ENCODE measurements around the gene TSR3. TPM values are rescaled to one million over a fixed set of nuclear protein-coding genes. Genes with fewer than 3 reads are reported as not detected.

Gene TSR3
- total RNA-seq, 2 donors from 2014 or later = 39.6 to 74.4 TPM

DNA sequence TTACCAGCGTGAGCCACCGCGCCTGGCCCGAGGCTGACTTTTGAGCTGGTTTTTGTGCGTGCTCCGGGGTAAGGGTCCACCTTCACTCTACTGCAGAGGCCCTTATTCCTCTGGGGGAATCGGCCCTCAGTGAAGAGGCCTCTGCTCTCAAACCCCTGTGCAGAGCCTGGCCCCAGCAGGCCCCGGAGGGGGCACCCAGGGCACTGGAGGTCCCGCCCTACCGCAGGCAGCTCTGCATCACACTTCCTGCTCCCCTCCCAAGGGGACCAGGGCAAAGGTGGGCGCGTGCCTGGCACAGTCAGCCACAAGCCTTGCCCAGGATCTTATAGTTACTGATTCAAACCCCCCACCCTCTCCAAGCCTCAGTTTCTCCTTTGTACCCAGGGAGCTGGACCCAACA lies 45.9 kb downstream of the TSR3 start:
- Histone ChIP-seq H3K27ac (no peak overlapping the region), H3K4me1 (peaks cover 6% of the 10 kb centered on the region), H3K4me3 (no peak overlapping the region), H3K9me3 (no peaks in the 10 kb centered on the region), H3K9ac (ENCODE audit: low read depth in 2 of 2, low read length in 2 of 2) (no peak overlapping the region), H3K27me3 (no peaks in the 10 kb centered on the region), H3K36me3 (no peaks in the 10 kb centered on the region)
- no peak for TF ChIP-seq CTCF (IDR thresholded peaks at IDR 0.05)
- DNase-seq = no peak
- intact Hi-C loops (cut with DNase I) = no loop called here

- Histone ChIP-seq H3K9ac (ENCODE audit: low read depth in 2 of 2, low read length in 2 of 2) (peak overlapping the region in 1 of 2 donors; percentile 50), H3K4me3 (no peak overlapping the region), H3K36me3 (no peaks in the 10 kb centered on the region), H3K27ac (no peak overlapping the region), H3K9me3 (no peaks in the 10 kb centered on the region), H3K4me1 (peaks cover 9% of the 10 kb centered on the region), H3K27me3 (peaks cover 17% of the 10 kb centered on the region)
- no peak for DNase-seq
- intact Hi-C loops (cut with DNase I) = no loop called here
- no peak for TF ChIP-seq CTCF (IDR thresholded peaks at IDR 0.05)
These were observed 50.1 kb downstream of the TSR3 start for GRCh38 chr16:1301562-1301961.

GRCh38 chr16:1300664-1301476 lies 50.8 kb downstream of the TSR3 start:
- Histone ChIP-seq H3K4me1 (peaks cover 9% of the 10 kb centered on the region), H3K9ac (ENCODE audit: low read depth in 2 of 2, low read length in 2 of 2) (peak overlapping the region in 1 of 2 donors; percentile 50), H3K27ac (no peak overlapping the region), H3K36me3 (no peaks in the 10 kb centered on the region), H3K27me3 (peaks cover 17% of the 10 kb centered on the region), H3K4me3 (no peak overlapping the region), H3K9me3 (no peaks in the 10 kb centered on the region)
- peak; percentile 93 for TF ChIP-seq CTCF (IDR thresholded peaks at IDR 0.05)
- peak; percentile 82 for DNase-seq
- intact Hi-C loops (cut with DNase I) = no loop called here

GRCh38 chr16:1299868-1300203 lies 51.8 kb downstream of the TSR3 start:
- Histone ChIP-seq H3K36me3 (no peaks in the 10 kb centered on the region), H3K27me3 (peaks cover 17% of the 10 kb centered on the region), H3K4me3 (no peak overlapping the region), H3K9me3 (no peaks in the 10 kb centered on the region), H3K9ac (ENCODE audit: low read depth in 2 of 2, low read length in 2 of 2) (no peak overlapping the region), H3K27ac (no peak overlapping the region), H3K4me1 (peaks cover 9% of the 10 kb centered on the region)
- DNase-seq = no peak
- TF ChIP-seq CTCF (IDR thresholded peaks at IDR 0.05) = no peak
- intact Hi-C loops (cut with DNase I) = no loop called here

Other genes starting within 250 kb of the TSR3 start
- 10 to 100 TPM in 1 of 2 donors, 1 to 10 TPM in 1; 2.1 to 14.6 TPM for gene CACNA1H, start 198.8 kb downstream of the TSR3 start, total RNA-seq
- gene TPSG1, start 126.6 kb downstream of the TSR3 start, total RNA-seq = 10 to 100 TPM; 32.6 to 34.3 TPM
- 10 to 100 TPM; 39.1 to 92.9 TPM for gene TPSB2, start 121.7 kb downstream of the TSR3 start, total RNA-seq
- gene TPSAB1, start 111.2 kb downstream of the TSR3 start, total RNA-seq = 10 to 100 TPM; 30.4 to 62.1 TPM
- gene TPSD1, start 95.8 kb downstream of the TSR3 start, total RNA-seq = under 1 TPM; 0.19 to 0.64 TPM
- 100 to 1,000 TPM; 101 to 143 TPM for gene UBE2I, start 42.2 kb downstream of the TSR3 start, total RNA-seq
- gene BAIAP3, start 18.2 kb downstream of the TSR3 start, total RNA-seq = 1 to 10 TPM; 5.5 to 9.8 TPM
- gene GNPTG, start 53 bp upstream of the TSR3 start, total RNA-seq = 10 to 100 TPM; 48.2 to 59.1 TPM
- gene UNKL, start 62.8 kb upstream of the TSR3 start, total RNA-seq = 10 to 100 TPM; 11.1 to 11.8 TPM
- 10 to 100 TPM; 14.0 to 21.6 TPM for gene UQCC4, start 68.9 kb upstream of the TSR3 start, total RNA-seq
- gene PERCC1, start 79.2 kb upstream of the TSR3 start, total RNA-seq = under 1 TPM; 0.27 TPM
- gene CCDC154, start 92.7 kb upstream of the TSR3 start, total RNA-seq = 1 to 10 TPM in 1 of 2 donors, under 1 TPM in 1; 0.56 to 1.6 TPM
- gene CLCN7, start 123.2 kb upstream of the TSR3 start, total RNA-seq = 10 to 100 TPM; 42.4 to 61.5 TPM
- gene PTX4, start 137.1 kb upstream of the TSR3 start, total RNA-seq = not detected
- 10 to 100 TPM; 18.4 to 76.0 TPM for gene TELO2, start 141.5 kb upstream of the TSR3 start, total RNA-seq
- 1 to 10 TPM; 2.9 to 5.0 TPM for gene TMEM204, start 181.8 kb upstream of the TSR3 start, total RNA-seq